B cell (primary cell): ENCODE results near the gene CALY.

Source experiments
- EZH2 ChIP-seq: IDR thresholded peaks from 2 replicates; pipeline ENCODE4 v1.6.1; 2012; ENCODE audit warnings: borderline replicate concordance, low read depth, mild to moderate bottlenecking, moderate library complexity, low read length; ENCODE audit not compliant: insufficient read depth, poor library complexity, severe bottlenecking
- TF ChIP-seq, protein P1 (sequence below): fragments of 200-600 bp; IDR thresholded peaks from one replicate; pipeline ENCODE4 v1.8.0; 2022; ENCODE audit warnings: antibody characterized with exemption, mild to moderate bottlenecking

DNA sequence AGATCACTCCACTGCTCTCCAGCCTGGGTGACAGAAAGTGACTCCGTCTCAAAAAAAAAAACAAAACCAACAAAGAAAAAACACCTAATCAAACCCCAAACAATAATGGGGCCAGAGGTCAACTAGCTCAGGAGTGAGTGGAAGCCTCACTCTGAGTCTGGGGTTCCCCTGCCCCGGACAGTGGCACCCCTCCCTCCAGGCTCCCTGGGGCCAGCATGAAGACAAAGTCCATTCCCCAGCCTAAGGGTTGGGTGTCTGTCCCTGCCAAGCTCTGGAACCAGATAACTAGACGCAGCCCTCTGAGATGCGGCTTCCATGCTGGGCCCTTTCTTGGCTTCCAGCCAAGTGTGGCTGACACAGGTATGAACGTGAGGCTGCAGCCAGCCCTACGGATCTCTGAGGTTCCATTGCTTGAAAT lies 22.9 kb upstream of the CALY start:
- TF ChIP-seq, protein P1, sequence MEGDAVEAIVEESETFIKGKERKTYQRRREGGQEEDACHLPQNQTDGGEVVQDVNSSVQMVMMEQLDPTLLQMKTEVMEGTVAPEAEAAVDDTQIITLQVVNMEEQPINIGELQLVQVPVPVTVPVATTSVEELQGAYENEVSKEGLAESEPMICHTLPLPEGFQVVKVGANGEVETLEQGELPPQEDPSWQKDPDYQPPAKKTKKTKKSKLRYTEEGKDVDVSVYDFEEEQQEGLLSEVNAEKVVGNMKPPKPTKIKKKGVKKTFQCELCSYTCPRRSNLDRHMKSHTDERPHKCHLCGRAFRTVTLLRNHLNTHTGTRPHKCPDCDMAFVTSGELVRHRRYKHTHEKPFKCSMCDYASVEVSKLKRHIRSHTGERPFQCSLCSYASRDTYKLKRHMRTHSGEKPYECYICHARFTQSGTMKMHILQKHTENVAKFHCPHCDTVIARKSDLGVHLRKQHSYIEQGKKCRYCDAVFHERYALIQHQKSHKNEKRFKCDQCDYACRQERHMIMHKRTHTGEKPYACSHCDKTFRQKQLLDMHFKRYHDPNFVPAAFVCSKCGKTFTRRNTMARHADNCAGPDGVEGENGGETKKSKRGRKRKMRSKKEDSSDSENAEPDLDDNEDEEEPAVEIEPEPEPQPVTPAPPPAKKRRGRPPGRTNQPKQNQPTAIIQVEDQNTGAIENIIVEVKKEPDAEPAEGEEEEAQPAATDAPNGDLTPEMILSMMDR: no peak
- TF ChIP-seq EZH2: no peak
